ENCODE measurements around the gene FGFBP1.

Gene FGFBP1

DNA sequence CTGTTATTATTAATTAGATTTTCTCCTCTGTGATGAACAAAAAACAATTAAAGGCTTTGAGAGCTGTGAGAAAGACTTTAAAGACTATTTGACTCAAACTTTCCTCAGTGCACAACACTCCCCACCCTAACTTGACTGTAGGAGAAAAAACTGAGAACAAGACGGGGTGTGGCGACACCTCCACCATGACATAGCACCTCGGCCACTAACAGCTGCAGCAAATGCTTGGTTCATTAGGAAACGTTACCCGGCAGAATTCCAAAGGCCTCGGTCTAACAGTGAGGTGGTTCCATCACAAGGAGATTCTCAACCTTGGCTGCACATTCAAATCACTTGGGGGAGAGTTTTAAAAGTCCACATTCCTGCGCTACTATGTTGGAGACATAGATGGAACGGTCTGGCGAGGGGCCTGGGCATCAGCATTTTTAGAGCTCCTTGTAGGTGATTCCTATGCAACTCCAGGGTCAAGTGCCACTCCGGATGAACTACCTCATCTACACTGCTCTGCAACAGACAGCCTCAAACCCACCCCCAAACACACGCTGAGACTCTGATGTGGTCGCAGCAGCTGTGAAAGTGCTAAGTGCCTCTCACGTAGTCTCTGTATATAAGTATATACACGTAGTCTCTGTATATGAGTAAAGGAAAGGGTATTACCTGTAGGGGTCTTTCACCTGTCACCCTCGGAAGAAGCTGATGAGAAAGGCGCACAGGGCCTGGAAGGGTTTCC is 23.4 kb upstream of the FGFBP1 start:
- H3K4me3 ChIP-seq (ENCODE audit: low read depth, low read length), result no peak overlapping the region
- TF ChIP-seq, protein P1, sequence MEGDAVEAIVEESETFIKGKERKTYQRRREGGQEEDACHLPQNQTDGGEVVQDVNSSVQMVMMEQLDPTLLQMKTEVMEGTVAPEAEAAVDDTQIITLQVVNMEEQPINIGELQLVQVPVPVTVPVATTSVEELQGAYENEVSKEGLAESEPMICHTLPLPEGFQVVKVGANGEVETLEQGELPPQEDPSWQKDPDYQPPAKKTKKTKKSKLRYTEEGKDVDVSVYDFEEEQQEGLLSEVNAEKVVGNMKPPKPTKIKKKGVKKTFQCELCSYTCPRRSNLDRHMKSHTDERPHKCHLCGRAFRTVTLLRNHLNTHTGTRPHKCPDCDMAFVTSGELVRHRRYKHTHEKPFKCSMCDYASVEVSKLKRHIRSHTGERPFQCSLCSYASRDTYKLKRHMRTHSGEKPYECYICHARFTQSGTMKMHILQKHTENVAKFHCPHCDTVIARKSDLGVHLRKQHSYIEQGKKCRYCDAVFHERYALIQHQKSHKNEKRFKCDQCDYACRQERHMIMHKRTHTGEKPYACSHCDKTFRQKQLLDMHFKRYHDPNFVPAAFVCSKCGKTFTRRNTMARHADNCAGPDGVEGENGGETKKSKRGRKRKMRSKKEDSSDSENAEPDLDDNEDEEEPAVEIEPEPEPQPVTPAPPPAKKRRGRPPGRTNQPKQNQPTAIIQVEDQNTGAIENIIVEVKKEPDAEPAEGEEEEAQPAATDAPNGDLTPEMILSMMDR (IDR thresholded peaks at IDR 0.05; ENCODE audit: low read depth, low read length, missing control alignments), result no peak
- DNase-seq (ENCODE audit: low read depth), result no peak

DNA sequence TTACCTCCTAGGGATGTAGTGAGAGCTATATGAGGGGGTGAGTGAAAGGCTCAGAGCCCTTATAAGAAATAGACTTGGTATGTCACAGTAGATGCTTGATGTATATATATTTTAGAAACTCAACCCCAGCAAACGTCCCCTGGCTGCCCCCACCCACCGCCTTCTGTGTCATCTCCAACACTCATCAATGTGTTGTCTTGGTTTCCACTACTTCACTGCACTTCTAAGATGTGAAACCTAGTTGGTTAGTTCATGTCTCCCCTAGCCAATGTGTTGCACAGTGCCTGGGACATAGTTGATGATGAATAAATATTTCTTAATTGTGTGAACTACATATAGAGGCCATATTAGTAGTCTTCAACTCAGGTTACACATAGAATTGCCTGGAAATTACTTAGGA is 20.0 kb upstream of the FGFBP1 start:
- H3K4me3 ChIP-seq (ENCODE audit: low read depth, low read length), result no peak overlapping the region
- TF ChIP-seq, protein P1 (IDR thresholded peaks at IDR 0.05; ENCODE audit: low read depth, low read length, missing control alignments), result no peak
- no peak for DNase-seq (ENCODE audit: low read depth)

DNA sequence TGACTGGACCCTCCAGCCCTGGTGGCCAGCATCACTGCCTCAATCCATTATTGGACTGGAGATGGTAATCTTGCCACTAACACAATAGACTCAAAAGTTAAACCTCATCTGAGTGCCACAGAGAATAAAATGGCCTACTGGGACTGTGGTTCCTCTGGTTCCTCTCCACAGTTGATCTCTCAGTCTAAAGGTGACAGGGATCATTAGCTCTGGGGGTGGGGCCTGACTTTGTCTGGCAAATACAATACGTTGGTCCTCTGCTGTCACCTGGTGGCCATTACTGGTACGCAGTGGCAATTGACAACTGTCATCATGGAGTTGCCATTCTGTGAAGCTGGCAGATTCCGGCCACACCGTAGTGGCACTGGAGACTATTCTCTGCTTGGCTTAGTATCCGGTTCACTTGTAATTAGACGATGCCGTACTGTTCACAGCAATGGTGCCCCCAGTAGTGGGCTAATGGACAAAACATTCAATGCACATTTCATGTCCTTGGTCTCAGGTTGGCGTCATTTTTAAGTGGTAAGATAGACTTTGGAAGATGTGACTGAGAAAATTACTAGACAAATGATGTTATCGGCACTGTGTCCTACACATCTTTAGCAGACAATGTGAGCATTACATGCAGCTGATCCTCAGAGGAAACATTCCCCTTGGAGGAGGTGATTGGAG is 17.8 kb upstream of the FGFBP1 start:
- DNase-seq (ENCODE audit: low read depth), result peak; percentile 58
- TF ChIP-seq, protein P1 (IDR thresholded peaks at IDR 0.05; ENCODE audit: low read depth, low read length, missing control alignments), result peak; percentile 92
- H3K4me3 ChIP-seq (ENCODE audit: low read depth, low read length), result no peak overlapping the region

DNA sequence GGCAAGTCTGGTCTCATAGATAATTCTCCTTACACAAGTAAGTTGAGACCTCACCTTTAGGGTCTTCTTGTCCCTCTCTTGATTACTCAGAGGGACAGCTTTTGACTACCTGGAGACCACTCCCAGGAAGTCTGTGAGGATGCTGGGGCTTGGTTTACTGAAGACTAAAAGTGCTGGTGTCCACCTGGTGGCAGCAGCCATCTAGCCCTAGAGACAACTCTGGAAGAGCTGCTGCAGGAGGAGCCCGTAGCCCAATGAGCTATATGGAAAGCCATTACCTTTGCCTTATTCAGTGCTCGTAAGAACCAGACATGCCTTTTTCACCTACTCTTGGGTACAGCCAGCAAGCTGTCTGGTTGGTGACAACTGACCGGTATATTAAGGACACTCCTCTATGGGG is 17.1 kb upstream of the FGFBP1 start:
- DNase-seq (ENCODE audit: low read depth), result no peak
- H3K4me3 ChIP-seq (ENCODE audit: low read depth, low read length), result no peak overlapping the region
- TF ChIP-seq, protein P1 (IDR thresholded peaks at IDR 0.05; ENCODE audit: low read depth, low read length, missing control alignments), result peak; percentile 10

DNA sequence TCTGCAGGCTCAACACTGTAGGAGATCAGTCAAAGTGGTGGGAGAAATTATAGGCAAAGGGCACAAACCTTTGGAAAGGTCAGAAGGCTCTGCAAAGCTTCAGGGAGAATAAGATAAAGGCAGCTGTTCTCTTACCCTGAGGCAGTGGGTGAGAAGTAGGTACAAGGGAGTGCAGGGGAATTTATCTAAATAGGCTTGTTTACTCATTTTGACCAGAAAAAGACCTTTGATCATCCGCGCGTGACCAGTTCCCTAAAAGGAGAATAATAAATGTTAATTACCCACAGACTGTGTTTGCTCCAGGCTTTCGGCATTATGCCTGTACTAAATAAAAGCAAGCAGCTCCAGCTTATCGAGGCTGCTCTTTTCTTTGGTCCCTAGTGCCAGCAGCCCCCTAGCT is 15.1 kb upstream of the FGFBP1 start:
- TF ChIP-seq, protein P1 (IDR thresholded peaks at IDR 0.05; ENCODE audit: low read depth, low read length, missing control alignments), result no peak
- H3K4me3 ChIP-seq (ENCODE audit: low read depth, low read length), result no peak overlapping the region
- DNase-seq (ENCODE audit: low read depth), result peak; percentile 15

DNA sequence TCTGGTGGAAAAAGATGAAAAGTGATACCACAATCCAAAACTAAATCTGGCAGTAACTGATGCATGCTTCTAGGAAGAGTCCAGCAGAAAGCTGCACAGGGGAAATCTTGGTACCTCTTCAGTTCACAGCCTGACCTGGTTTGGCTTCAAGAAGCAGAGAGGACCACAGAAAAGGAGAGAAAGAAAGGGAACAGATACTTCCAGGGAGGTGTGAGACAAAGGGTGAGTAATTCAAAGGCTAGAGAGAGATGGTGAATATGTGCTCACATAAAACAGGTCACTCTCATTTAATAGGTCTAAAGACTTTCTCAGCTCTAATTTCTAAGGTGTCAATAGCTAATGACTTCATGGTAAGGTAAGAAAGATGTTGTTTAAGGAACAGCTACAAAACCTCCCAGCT is 13.2 kb upstream of the FGFBP1 start:
- DNase-seq (ENCODE audit: low read depth), result no peak
- TF ChIP-seq, protein P1 (IDR thresholded peaks at IDR 0.05; ENCODE audit: low read depth, low read length, missing control alignments), result no peak
- no peak overlapping the region for H3K4me3 ChIP-seq (ENCODE audit: low read depth, low read length)

All from GM12864 (cell line).